HG02981 (cell line): Measurements from ENCODE around the gene PPP3CA.

Source experiments
- ATAC-seq: cut with Tn5 transposase; IDR thresholded peaks from one replicate; pipeline ENCODE4 v1.9.1; 2021; ENCODE audit warnings: mild to moderate bottlenecking, moderate library complexity; ENCODE audit not compliant: unreplicated experiment

PPP3CA gene

GRCh38 chr4:101289306-101289705, 58.0 kb downstream of the PPP3CA start:
- no peak for ATAC-seq

GRCh38 chr4:101288365-101289145, 58.8 kb downstream of the PPP3CA start:
- ATAC-seq, result no peak

- ATAC-seq, result no peak
These were observed 60.0 kb downstream of the PPP3CA start for GRCh38 chr4:101287324-101287723.

- ATAC-seq, result no peak
These were observed 60.7 kb downstream of the PPP3CA start for GRCh38 chr4:101286663-101287062.

- no peak for ATAC-seq
These were observed 61.3 kb downstream of the PPP3CA start for GRCh38 chr4:101285985-101286384.

GRCh38 chr4:101284546-101284945, 62.8 kb downstream of the PPP3CA start:
- no peak for ATAC-seq

- no peak for ATAC-seq
These were observed 63.9 kb downstream of the PPP3CA start for GRCh38 chr4:101283434-101283833.

GRCh38 chr4:101282076-101282844, 65.1 kb downstream of the PPP3CA start:
- ATAC-seq, result no peak

- no peak for ATAC-seq
These were observed 66.3 kb downstream of the PPP3CA start for GRCh38 chr4:101280866-101281600.

- peak; percentile 72 for ATAC-seq
These were observed 67.9 kb downstream of the PPP3CA start for GRCh38 chr4:101279377-101279871.

- no peak for ATAC-seq
These were observed 69.7 kb downstream of the PPP3CA start for GRCh38 chr4:101277671-101278070.

- no peak for ATAC-seq
These were observed 70.7 kb downstream of the PPP3CA start for GRCh38 chr4:101276661-101277060.

GRCh38 chr4:101274888-101275752, 72.2 kb downstream of the PPP3CA start:
- ATAC-seq, result peak; percentile 81

- no peak for ATAC-seq
These were observed 75.8 kb downstream of the PPP3CA start for GRCh38 chr4:101271516-101271915.

- ATAC-seq, result no peak
These were observed 77.6 kb downstream of the PPP3CA start for GRCh38 chr4:101269682-101270081.

GRCh38 chr4:101265816-101266172, 81.5 kb downstream of the PPP3CA start:
- ATAC-seq, result no peak

- ATAC-seq, result no peak
These were observed 82.1 kb downstream of the PPP3CA start for GRCh38 chr4:101264993-101265815.

- ATAC-seq, result no peak
These were observed 82.8 kb downstream of the PPP3CA start for GRCh38 chr4:101264512-101264911.

- ATAC-seq, result no peak
These were observed 84.6 kb downstream of the PPP3CA start for GRCh38 chr4:101262683-101263082.

GRCh38 chr4:101259876-101260275, 87.5 kb downstream of the PPP3CA start:
- peak; percentile 95 for ATAC-seq
